Nephron (organoid): ENCODE measurements around the gene GFOD2.

Source experiments
- H3K27ac Mint-ChIP-seq, 3 experiments: 2 replicates each; pipeline ENCODE4 v1.8.0; 2020; ENCODE audit warnings: mixed read lengths in 3 of 3, mild to moderate bottlenecking in 2 of 3, moderate library complexity in 1 of 3
- H3K27me3 Mint-ChIP-seq: 2 replicates; pipeline ENCODE4 v1.8.0; 2021; ENCODE audit warnings: low read depth, mild to moderate bottlenecking, moderate library complexity, mixed read lengths
- H3K36me3 Mint-ChIP-seq: 2 replicates; pipeline ENCODE4 v1.8.0; 2020; ENCODE audit warnings: low read depth, mixed read lengths
- H3K4me1 Mint-ChIP-seq: 2 replicates; pipeline ENCODE4 v1.8.0; 2020; ENCODE audit warnings: mixed read lengths
- H3K4me3 Mint-ChIP-seq, 3 experiments: 2 replicates each; pipeline ENCODE4 v1.8.0; 2020; ENCODE audit warnings: mild to moderate bottlenecking in 3 of 3, mixed read lengths in 3 of 3, moderate library complexity in 2 of 3
- H3K9me3 Mint-ChIP-seq: 2 replicates; pipeline ENCODE4 v1.8.0; 2020; ENCODE audit warnings: mixed read lengths
- CTCF ChIP-seq, 3 experiments: fragments of 200-600 bp; sonication (generic); IDR thresholded peaks; one replicate each; pipeline ENCODE4 v1.5.0; 2021; ENCODE audit warnings: antibody characterized with exemption in 3 of 3; ENCODE audit not compliant: unreplicated experiment in 3 of 3

The GFOD2 gene

GRCh38 chr16:67719048-67719777 is at the start of gene GFOD2:
Gene GFOD2 (minus strand): TSS chr16:67719316. CDS start chr16:67685715, 33,601 bp downstream.
- no peaks in the 10 kb centered on the region for H3K9me3 Mint-ChIP-seq
- peak within 1 kb of the TSS; percentile 91 to 96 (median 95) for H3K4me3 Mint-ChIP-seq
- peaks cover 32% of the 10 kb centered on the region for H3K4me1 Mint-ChIP-seq
- no peaks in the 10 kb centered on the region for H3K36me3 Mint-ChIP-seq
- no peak for TF ChIP-seq CTCF (IDR thresholded peaks at IDR 0.05; ENCODE audit: unreplicated experiment in 3 of 3)
- peak within 1 kb of the TSS; percentile 73 to 90 (median 84) for H3K27ac Mint-ChIP-seq
- H3K27me3 Mint-ChIP-seq: peaks cover under 1% of the 10 kb centered on the region

- H3K36me3 Mint-ChIP-seq: peaks cover 45% of the 10 kb centered on the region
- no peak for TF ChIP-seq CTCF (IDR thresholded peaks at IDR 0.05; ENCODE audit: unreplicated experiment in 3 of 3)
- H3K4me1 Mint-ChIP-seq: peaks cover 11% of the 10 kb centered on the region
- H3K27me3 Mint-ChIP-seq: no peaks in the 10 kb centered on the region
- H3K9me3 Mint-ChIP-seq: no peaks in the 10 kb centered on the region
- H3K27ac Mint-ChIP-seq: no peak overlapping the region
- no peak overlapping the region for H3K4me3 Mint-ChIP-seq
Observed at GRCh38 chr16:67767953-67768352, 48.8 kb upstream of the GFOD2 start.

- peaks cover 37% of the 10 kb centered on the region for H3K36me3 Mint-ChIP-seq
- no peaks in the 10 kb centered on the region for H3K27me3 Mint-ChIP-seq
- TF ChIP-seq CTCF (IDR thresholded peaks at IDR 0.05; ENCODE audit: unreplicated experiment in 3 of 3): no peak
- no peaks in the 10 kb centered on the region for H3K9me3 Mint-ChIP-seq
- H3K4me1 Mint-ChIP-seq: peaks cover 11% of the 10 kb centered on the region
- no peak overlapping the region for H3K4me3 Mint-ChIP-seq
- H3K27ac Mint-ChIP-seq: peak overlapping the region in 1 of 3 experiments; percentile 25
Observed at GRCh38 chr16:67766291-67766690, 47.2 kb upstream of the GFOD2 start.

GRCh38 chr16:67764158-67764667 is 45.1 kb upstream of the GFOD2 start:
- Mint-ChIP-seq H3K27ac (no peak overlapping the region), H3K9me3 (no peaks in the 10 kb centered on the region), H3K4me3 (no peak overlapping the region), H3K36me3 (peaks cover 31% of the 10 kb centered on the region), H3K4me1 (peaks cover 11% of the 10 kb centered on the region), H3K27me3 (no peaks in the 10 kb centered on the region)
- TF ChIP-seq CTCF (IDR thresholded peaks at IDR 0.05; ENCODE audit: unreplicated experiment in 3 of 3): no peak

GRCh38 chr16:67763066-67763465 is 44.0 kb upstream of the GFOD2 start:
- H3K27me3 Mint-ChIP-seq: no peaks in the 10 kb centered on the region
- peaks cover 32% of the 10 kb centered on the region for H3K36me3 Mint-ChIP-seq
- no peaks in the 10 kb centered on the region for H3K9me3 Mint-ChIP-seq
- no peak for TF ChIP-seq CTCF (IDR thresholded peaks at IDR 0.05; ENCODE audit: unreplicated experiment in 3 of 3)
- no peak overlapping the region for H3K4me3 Mint-ChIP-seq
- no peak overlapping the region for H3K27ac Mint-ChIP-seq
- peaks cover 11% of the 10 kb centered on the region for H3K4me1 Mint-ChIP-seq

- no peaks in the 10 kb centered on the region for H3K9me3 Mint-ChIP-seq
- TF ChIP-seq CTCF (IDR thresholded peaks at IDR 0.05; ENCODE audit: unreplicated experiment in 3 of 3): no peak
- no peaks in the 10 kb centered on the region for H3K27me3 Mint-ChIP-seq
- H3K4me3 Mint-ChIP-seq: no peak overlapping the region
- peaks cover 35% of the 10 kb centered on the region for H3K36me3 Mint-ChIP-seq
- H3K27ac Mint-ChIP-seq: no peak overlapping the region
- H3K4me1 Mint-ChIP-seq: peaks cover 11% of the 10 kb centered on the region
Observed at GRCh38 chr16:67762385-67762784, 43.3 kb upstream of the GFOD2 start.
